Breast epithelium (tissue), 3 donors: ENCODE measurements around the gene POLR2F.
"Not testable (repeated sequence)": the region's sequence is repeated elsewhere in the genome, so short reads cannot be mapped to it uniquely, and the experiment has no call there.

ENCODE experiments used
- CTCF ChIP-seq, 3 donors: fragments of 450-650 bp; IDR thresholded peaks; one replicate each; pipeline ENCODE4 v1.5.1; 2016 to 2017; ENCODE audit warnings: antibody characterized with exemption in 3 of 3, mild to moderate bottlenecking in 3 of 3, moderate library complexity in 3 of 3
- POLR2A ChIP-seq: fragments of 450-650 bp; IDR thresholded peaks from one replicate; pipeline ENCODE4 v1.6.1; 2016; ENCODE audit warnings: antibody characterized with exemption, mild to moderate bottlenecking, moderate library complexity
- POLR2AphosphoS5 ChIP-seq, 3 donors: sonication (generic); formaldehyde crosslinking; IDR thresholded peaks; one replicate each; pipeline ENCODE4 v1.6.1; 2017; ENCODE audit warnings: antibody characterized with exemption in 3 of 3

- TF ChIP-seq CTCF (IDR thresholded peaks at IDR 0.05); POLR2A; POLR2AphosphoS5 (IDR thresholded peaks at IDR 0.05): not testable (repeated sequence)
Measured at GRCh38 chr22:37944423-37944822, 9.1 kb upstream of the POLR2F start.
